CD4-positive, alpha-beta T cell treated with Interleukin-17A for 4 hours (primary cell): ENCODE results near the gene NETO1.

ENCODE experiments used
- DNase-seq: peaks from one replicate; pipeline ENCODE4 v3.0.0-alpha.2; 2020; ENCODE audit warnings: mixed read lengths

The NETO1 gene

DNA sequence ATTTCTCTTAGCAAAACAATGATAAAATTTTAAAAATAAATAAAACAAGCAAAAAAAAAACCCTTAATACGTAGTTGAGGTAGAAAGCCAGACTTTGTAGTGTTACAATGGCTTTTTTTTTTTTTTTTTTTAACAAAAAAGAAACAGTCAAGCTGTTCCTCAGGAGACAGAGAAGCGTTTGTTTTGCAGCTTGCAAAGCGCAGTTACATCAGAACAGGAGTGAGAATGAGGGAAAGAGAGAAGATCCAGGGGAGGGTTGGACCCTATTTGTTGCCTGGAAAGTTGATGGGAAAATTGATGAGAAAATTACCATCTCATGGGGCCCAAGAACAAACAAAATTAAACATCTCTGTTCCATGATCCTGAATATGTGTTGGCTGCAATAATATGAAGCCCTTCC, 146.5 kb downstream of the NETO1 start:
- DNase-seq: no peak

DNA sequence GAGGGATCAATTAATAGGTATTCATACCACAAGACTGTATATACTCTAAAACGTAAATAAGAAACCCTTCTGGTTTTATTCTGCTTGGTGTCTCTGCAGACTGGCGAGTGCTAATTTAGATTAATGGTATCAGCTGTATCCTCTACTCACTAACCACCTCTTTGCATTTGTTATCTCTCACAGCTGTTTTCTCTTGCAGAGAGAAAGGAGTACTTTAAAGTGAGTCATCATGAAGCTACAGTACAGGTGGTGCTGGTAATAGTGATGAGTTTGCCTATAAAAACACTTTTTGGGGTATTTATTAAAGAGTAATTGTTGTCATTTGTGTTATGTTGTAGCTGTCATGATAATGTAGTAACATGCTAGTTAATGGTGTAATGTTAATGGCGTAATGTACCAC, 147.7 kb downstream of the NETO1 start:
- DNase-seq: no peak

DNA sequence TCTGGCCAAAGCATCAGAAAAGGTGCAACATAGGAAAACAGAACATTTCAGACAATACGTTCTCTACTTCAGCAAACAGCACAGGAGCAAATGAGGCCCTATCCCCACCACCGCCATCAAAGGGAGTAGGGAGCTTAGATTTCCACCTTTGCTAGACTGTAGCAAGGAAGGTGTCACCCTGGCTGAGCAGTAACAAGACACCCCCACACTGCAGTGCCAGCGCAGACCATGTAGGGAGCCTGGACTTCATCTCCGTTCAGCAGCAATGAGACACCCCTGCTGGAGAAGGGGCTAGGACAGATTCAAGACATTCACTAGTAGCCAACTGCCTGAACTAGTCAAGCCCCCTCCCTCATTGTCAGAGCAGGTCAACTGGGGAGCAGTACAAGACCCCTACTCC, 163.6 kb downstream of the NETO1 start:
- DNase-seq: no peak

DNA sequence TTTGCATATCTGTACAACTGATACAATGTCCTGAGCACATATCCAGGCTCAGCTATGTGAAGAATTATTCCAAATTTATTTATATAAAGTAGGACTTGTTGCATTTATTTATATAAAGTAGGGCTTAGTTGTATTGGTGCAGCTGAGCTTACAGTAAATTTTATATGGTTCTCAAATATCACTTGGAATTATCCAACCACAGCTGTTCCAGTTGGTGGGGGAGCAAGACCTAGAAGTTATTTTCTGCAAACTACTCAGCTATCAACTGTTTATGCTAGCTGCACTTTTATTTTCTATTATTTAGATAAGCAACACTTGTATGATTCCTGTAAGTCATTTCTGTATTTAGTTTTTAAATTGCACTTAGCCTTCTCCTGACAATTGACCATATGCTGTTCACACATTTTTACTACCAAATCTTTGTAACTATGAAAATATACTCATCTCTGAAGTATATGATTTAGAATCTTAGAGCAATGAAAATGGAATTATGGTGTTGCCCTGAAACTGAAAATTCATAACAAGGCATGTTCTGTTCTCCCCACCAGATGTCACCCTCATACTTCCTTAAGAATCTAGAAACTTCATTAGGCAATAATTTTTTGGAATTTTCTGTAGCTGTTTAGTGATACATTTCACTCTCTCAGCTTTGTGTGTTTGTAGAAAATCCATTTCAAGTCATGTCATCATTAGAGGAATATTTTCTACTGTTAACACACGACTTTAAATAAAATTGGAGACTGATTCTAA, 166.7 kb downstream of the NETO1 start:
- DNase-seq: no peak

DNA sequence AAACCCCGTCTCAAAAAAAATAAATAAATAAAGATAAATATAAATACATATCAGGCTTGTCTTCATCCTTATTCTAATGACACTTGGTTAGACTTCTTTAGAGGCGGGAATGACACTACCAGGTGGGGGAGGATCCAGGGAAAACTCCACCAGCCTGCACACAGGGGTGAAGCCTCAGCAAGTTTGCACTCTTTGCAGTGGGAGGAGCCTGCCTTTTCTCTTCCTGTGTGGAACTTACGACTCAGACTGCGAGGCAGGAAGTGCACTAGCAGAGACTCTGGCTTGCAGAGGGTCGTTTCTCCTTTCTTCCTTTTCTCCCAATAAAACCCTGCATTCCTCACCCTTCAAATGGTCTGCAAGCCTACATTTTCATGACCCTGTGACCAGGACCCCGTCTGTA, 170.1 kb downstream of the NETO1 start:
- DNase-seq: no peak

DNA sequence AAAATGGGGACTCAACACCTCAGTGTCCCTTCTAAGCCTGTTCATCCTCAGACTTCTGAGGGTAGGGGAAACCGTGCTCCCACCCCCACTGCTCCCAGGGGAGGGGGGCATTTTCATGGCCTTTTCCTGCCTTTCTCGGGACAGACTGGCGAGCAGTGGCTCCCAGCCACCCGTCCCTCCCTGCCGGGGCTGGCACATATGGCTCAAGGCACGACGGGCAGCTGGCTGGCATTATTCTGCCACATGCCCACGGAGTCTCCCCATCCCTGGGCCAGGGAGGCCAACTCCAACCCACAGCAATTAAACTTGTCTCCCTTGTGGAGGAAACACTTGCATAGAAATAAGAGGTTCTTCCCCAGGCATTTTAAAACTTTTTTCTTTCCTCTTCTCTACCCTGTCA, 175.2 kb downstream of the NETO1 start:
- DNase-seq: no peak
